Gastroesophageal sphincter (tissue), 3 donors: ENCODE data around the gene COL2A1.

Source experiments
- CTCF ChIP-seq, 4 experiments: fragments of 200-600 bp in 2 of 4; fragments of 450-650 bp in 2 of 4; sonication (generic) in 1 of 4; IDR thresholded peaks; one replicate each; pipeline ENCODE4 v1.5.1; 2017 to 2019; ENCODE audit warnings: antibody characterized with exemption in 4 of 4, mild to moderate bottlenecking in 2 of 4, moderate library complexity in 2 of 4
- EP300 ChIP-seq: sonication (generic); formaldehyde crosslinking; IDR thresholded peaks from one replicate; pipeline ENCODE4 v1.6.1; 2017; ENCODE audit warnings: antibody characterized with exemption, mild to moderate bottlenecking
- POLR2A ChIP-seq, 2 donors: fragments of 450-650 bp; IDR thresholded peaks; one replicate each; pipeline ENCODE4 v1.6.1; 2017; ENCODE audit warnings: antibody characterized with exemption in 2 of 2, mild to moderate bottlenecking in 2 of 2, moderate library complexity in 1 of 2
- POLR2AphosphoS5 ChIP-seq: sonication (generic); formaldehyde crosslinking; IDR thresholded peaks from one replicate; pipeline ENCODE4 v1.6.1; 2017; ENCODE audit warnings: antibody characterized with exemption

GRCh38 chr12:47997321-47997720, 7.0 kb downstream of the COL2A1 start:
- TF ChIP-seq POLR2AphosphoS5, result no peak
- no peak for TF ChIP-seq POLR2A (IDR thresholded peaks at IDR 0.05)
- TF ChIP-seq CTCF (IDR thresholded peaks at IDR 0.05), result no peak
- TF ChIP-seq EP300, result no peak
